NB4 (cell line): ENCODE data around the gene PLEKHB1.

ENCODE experiments used
- CTCF ChIP-seq: IDR thresholded peaks from one replicate; pipeline ENCODE4 v1.5.1; 2012; ENCODE audit warnings: low read depth, low read length
- MAX ChIP-seq: IDR thresholded peaks from 2 replicates; pipeline ENCODE4 v1.6.1; 2011; ENCODE audit warnings: low read depth, low read length
- MYC ChIP-seq: IDR thresholded peaks from 2 replicates; pipeline ENCODE4 v1.6.1; 2011; ENCODE audit warnings: low read depth, low read length
- POLR2A ChIP-seq: IDR thresholded peaks from 2 replicates; pipeline ENCODE4 v1.6.1; 2011; ENCODE audit warnings: mild to moderate bottlenecking; ENCODE audit not compliant: insufficient read length; ENCODE audit errors: extremely low read depth

GRCh38 chr11:73654482-73655021, 8.2 kb downstream of the PLEKHB1 start:
- TF ChIP-seq MAX (no peak), CTCF (no peak), POLR2A (no peak), MYC (no peak)
